ENCODE data around the gene ZNF532. TPM values are rescaled to one million over a fixed set of nuclear protein-coding genes. Genes with fewer than 3 reads are reported as not detected.
"Not testable (repeated sequence)": the region's sequence is repeated elsewhere in the genome, so short reads cannot be mapped to it uniquely, and the experiment has no call there.

The ZNF532 gene
- total RNA-seq, 1 donor from 2014 or later = 33.1 TPM

- DNase-seq (ENCODE audit: low read depth in 2 of 2) = no peak
Observed at GRCh38 chr18:58901143-58901542, 36.5 kb downstream of the ZNF532 start.

- DNase-seq (ENCODE audit: low read depth in 2 of 2) = no peak
Observed at GRCh38 chr18:58901783-58902182, 37.1 kb downstream of the ZNF532 start.

- DNase-seq (ENCODE audit: low read depth in 2 of 2) = no peak
Observed at GRCh38 chr18:58902961-58903360, 38.3 kb downstream of the ZNF532 start.

GRCh38 chr18:58903533-58903932, 38.9 kb downstream of the ZNF532 start:
- DNase-seq (ENCODE audit: low read depth in 2 of 2) = no peak

- no peak for DNase-seq (ENCODE audit: low read depth in 2 of 2)
Observed at GRCh38 chr18:58905777-58906428, 41.2 kb downstream of the ZNF532 start.

GRCh38 chr18:58908006-58908405, 43.3 kb downstream of the ZNF532 start:
- DNase-seq (ENCODE audit: low read depth in 2 of 2) = peak in 1 of 2 donors; percentile 33

GRCh38 chr18:58909521-58909920, 44.8 kb downstream of the ZNF532 start:
- no peak for DNase-seq (ENCODE audit: low read depth in 2 of 2)

GRCh38 chr18:58911241-58911640, 46.6 kb downstream of the ZNF532 start:
- DNase-seq (ENCODE audit: low read depth in 2 of 2) = no peak

- DNase-seq (ENCODE audit: low read depth in 2 of 2) = peak in 1 of 2 donors; percentile 69
Observed at GRCh38 chr18:58911766-58912165, 47.1 kb downstream of the ZNF532 start.

GRCh38 chr18:58915006-58915799, 50.5 kb downstream of the ZNF532 start:
- DNase-seq (ENCODE audit: low read depth in 2 of 2) = no peak

- no peak for DNase-seq (ENCODE audit: low read depth in 2 of 2)
Observed at GRCh38 chr18:58915995-58916394, 51.3 kb downstream of the ZNF532 start.

GRCh38 chr18:58919934-58920333, 55.3 kb downstream of the ZNF532 start:
- not testable (repeated sequence) for DNase-seq (ENCODE audit: low read depth in 2 of 2)

- DNase-seq (ENCODE audit: low read depth in 2 of 2) = no peak
Observed at GRCh38 chr18:58922995-58923394, 58.3 kb downstream of the ZNF532 start.

GRCh38 chr18:58924473-58924872, 59.8 kb downstream of the ZNF532 start:
- no peak for DNase-seq (ENCODE audit: low read depth in 2 of 2)

GRCh38 chr18:58927659-58928058, 63.0 kb downstream of the ZNF532 start:
- no peak for DNase-seq (ENCODE audit: low read depth in 2 of 2)

- no peak for DNase-seq (ENCODE audit: low read depth in 2 of 2)
Observed at GRCh38 chr18:58928386-58928785, 63.7 kb downstream of the ZNF532 start.

GRCh38 chr18:58929206-58929605, 64.5 kb downstream of the ZNF532 start:
- DNase-seq (ENCODE audit: low read depth in 2 of 2) = no peak

GRCh38 chr18:58934356-58934755, 69.7 kb downstream of the ZNF532 start:
- no peak for DNase-seq (ENCODE audit: low read depth in 2 of 2)

GRCh38 chr18:58934933-58935577, 70.4 kb downstream of the ZNF532 start:
- no peak for DNase-seq (ENCODE audit: low read depth in 2 of 2)

- DNase-seq (ENCODE audit: low read depth in 2 of 2) = peak in 1 of 2 donors; percentile 93
Observed at GRCh38 chr18:58937071-58937886, 72.6 kb downstream of the ZNF532 start.

- DNase-seq (ENCODE audit: low read depth in 2 of 2) = no peak
Observed at GRCh38 chr18:58937887-58938267, 73.2 kb downstream of the ZNF532 start.

Data from dermis microvascular lymphatic vessel endothelial cell (primary cell).